HG03175 (cell line): ENCODE measurements around the gene FBXW7.

ENCODE experiments used
- ATAC-seq: cut with Tn5 transposase; IDR thresholded peaks from one replicate; pipeline ENCODE4 v1.9.1; 2021; ENCODE audit warnings: mild to moderate bottlenecking, moderate library complexity; ENCODE audit not compliant: unreplicated experiment

Gene FBXW7

GRCh38 chr4:152535903-152536544 is at the start of gene FBXW7:
TSS of gene FBXW7 (minus strand) at chr4:152536092. CDS start at chr4:152411803, 124,289 bp downstream.
- peak; percentile 89 for ATAC-seq

GRCh38 chr4:152585023-152585441 is 49.1 kb upstream of the FBXW7 start:
- peak; percentile 71 for ATAC-seq

GRCh38 chr4:152581536-152582160 is 45.8 kb upstream of the FBXW7 start:
- no peak for ATAC-seq

- no peak for ATAC-seq
Observed at GRCh38 chr4:152579916-152580315, 44.0 kb upstream of the FBXW7 start.

GRCh38 chr4:152579107-152579764 is 43.3 kb upstream of the FBXW7 start:
- ATAC-seq, result no peak

GRCh38 chr4:152578670-152579069 is 42.8 kb upstream of the FBXW7 start:
- ATAC-seq, result no peak

GRCh38 chr4:152577708-152578396 is 42.0 kb upstream of the FBXW7 start:
- peak; percentile 89 for ATAC-seq

GRCh38 chr4:152575533-152575932 is 39.6 kb upstream of the FBXW7 start:
- no peak for ATAC-seq

- no peak for ATAC-seq
Observed at GRCh38 chr4:152573861-152574260, 38.0 kb upstream of the FBXW7 start.

- no peak for ATAC-seq
Observed at GRCh38 chr4:152572417-152573086, 36.7 kb upstream of the FBXW7 start.

GRCh38 chr4:152571770-152572169 is 35.9 kb upstream of the FBXW7 start:
- no peak for ATAC-seq

GRCh38 chr4:152571296-152571695 is 35.4 kb upstream of the FBXW7 start:
- ATAC-seq, result no peak

- ATAC-seq, result no peak
Observed at GRCh38 chr4:152565333-152565732, 29.4 kb upstream of the FBXW7 start.

- ATAC-seq, result no peak
Observed at GRCh38 chr4:152564336-152564735, 28.4 kb upstream of the FBXW7 start.

GRCh38 chr4:152563209-152563608 is 27.3 kb upstream of the FBXW7 start:
- no peak for ATAC-seq

- no peak for ATAC-seq
Observed at GRCh38 chr4:152559641-152560040, 23.7 kb upstream of the FBXW7 start.

GRCh38 chr4:152558396-152558795 is 22.5 kb upstream of the FBXW7 start:
- ATAC-seq, result no peak

GRCh38 chr4:152556834-152557233 is 20.9 kb upstream of the FBXW7 start:
- no peak for ATAC-seq

- no peak for ATAC-seq
Observed at GRCh38 chr4:152556283-152556682, 20.4 kb upstream of the FBXW7 start.

- ATAC-seq, result no peak
Observed at GRCh38 chr4:152554742-152555141, 18.9 kb upstream of the FBXW7 start.

- peak; percentile 41 for ATAC-seq
Observed at GRCh38 chr4:152550687-152551086, 14.8 kb upstream of the FBXW7 start.
